HEK293 (cell line): ENCODE measurements around the gene GNGT1.

ENCODE experiments used
- CTCF ChIA-PET: fragments of 350-600 bp; formaldehyde crosslinking; extraction: SDS; loops from one replicate; lab custom pipeline; 2021; ENCODE audit warnings: antibody characterized with exemption; lab: Yijun Ruan, JAX
- POLR2A ChIA-PET: fragments of 300-600 bp; formaldehyde crosslinking; extraction: SDS; loops from one replicate; lab custom pipeline; 2020; ENCODE audit warnings: antibody characterized with exemption, inconsistent platforms; lab: Yijun Ruan, JAX
- H3K27ac ChIP-seq: fragments of 200-500 bp; sonication (Bioruptor generic); 2 replicates; pipeline ENCODE4 v1.5.1; 2014; ENCODE audit warnings: low read depth, low read length, control low read depth, inconsistent platforms; ENCODE audit errors: extremely low read depth
- H3K36me3 ChIP-seq, 2 experiments: fragments of 200-500 bp in 1 of 2; sonication (Bioruptor generic) in 1 of 2; 1 replicate in 1 of 2; 2 replicates in 1 of 2; pipeline ENCODE4 v1.5.1; 2014 to 2017; ENCODE audit warnings: inconsistent platforms in 2 of 2, low read length in 2 of 2; ENCODE audit not compliant: control insufficient read depth in 2 of 2, insufficient read depth in 1 of 2
- H3K4me1 ChIP-seq: fragments of 200-500 bp; sonication (Bioruptor generic); 2 replicates; pipeline ENCODE4 v1.5.1; 2014; ENCODE audit warnings: mild to moderate bottlenecking, low read length, inconsistent platforms; ENCODE audit not compliant: control insufficient read depth, insufficient read depth
- H3K4me3 ChIP-seq: 2 replicates; pipeline ENCODE4 v1.5.1; 2011; ENCODE audit warnings: low read depth, mild to moderate bottlenecking, control low read depth, low read length, moderate library complexity
- H3K9me3 ChIP-seq: fragments of 200-500 bp; sonication (Bioruptor generic); 2 replicates; pipeline ENCODE4 v1.5.1; 2014; ENCODE audit warnings: low read depth, low read length, inconsistent platforms; ENCODE audit not compliant: control insufficient read depth, insufficient read depth
- ATF2 ChIP-seq: fragments of 450-650 bp; formaldehyde crosslinking; IDR thresholded peaks from 2 replicates; pipeline ENCODE4 v1.5.1; 2016; ENCODE audit warnings: missing biosample characterization, missing genetic modification characterization, low read depth
- GFI1B ChIP-seq: fragments of 450-650 bp; formaldehyde crosslinking; IDR thresholded peaks from 2 replicates; pipeline ENCODE4 v1.5.1; 2016; ENCODE audit warnings: missing biosample characterization, missing genetic modification characterization
- GLIS2 ChIP-seq: fragments of 450-650 bp; formaldehyde crosslinking; IDR thresholded peaks from 2 replicates; pipeline ENCODE4 v1.5.1; 2016; ENCODE audit warnings: missing biosample characterization, missing genetic modification characterization
- KLF10 ChIP-seq: fragments of 450-650 bp; IDR thresholded peaks from 2 replicates; pipeline ENCODE4 v1.5.1; 2018; ENCODE audit warnings: missing biosample characterization, mild to moderate bottlenecking, missing genetic modification characterization
- KLF8 ChIP-seq: fragments of 450-650 bp; formaldehyde crosslinking; IDR thresholded peaks from 2 replicates; pipeline ENCODE4 v1.5.1; 2016; ENCODE audit warnings: missing biosample characterization, missing genetic modification characterization
- PATZ1 ChIP-seq: fragments of 450-650 bp; formaldehyde crosslinking; IDR thresholded peaks from 2 replicates; pipeline ENCODE4 v1.5.1; 2016; ENCODE audit warnings: missing biosample characterization, missing genetic modification characterization
- PBX3 ChIP-seq: sonication (generic); formaldehyde crosslinking; IDR thresholded peaks from 2 replicates; pipeline ENCODE4 v1.8.1; 2022; ENCODE audit warnings: mild to moderate bottlenecking, moderate library complexity, missing genetic modification reagents
- SALL2 ChIP-seq: fragments of 450-650 bp; formaldehyde crosslinking; IDR thresholded peaks from 2 replicates; pipeline ENCODE4 v1.5.0; 2017; ENCODE audit warnings: missing biosample characterization, mild to moderate bottlenecking, missing genetic modification characterization, borderline replicate concordance
- WT1 ChIP-seq: fragments of 450-650 bp; formaldehyde crosslinking; IDR thresholded peaks from 2 replicates; pipeline ENCODE4 v1.5.1; 2016; ENCODE audit warnings: missing biosample characterization, missing genetic modification characterization
- YY1 ChIP-seq: fragments of 450-650 bp; formaldehyde crosslinking; IDR thresholded peaks from 2 replicates; pipeline ENCODE4 v1.5.1; 2018; ENCODE audit warnings: missing biosample characterization, missing genetic modification characterization
- ZBTB49 ChIP-seq: fragments of 450-650 bp; formaldehyde crosslinking; IDR thresholded peaks from 2 replicates; pipeline ENCODE4 v1.5.1; 2016; ENCODE audit warnings: missing biosample characterization, missing genetic modification characterization, low read depth
- ZFP41 ChIP-seq: fragments of 450-650 bp; formaldehyde crosslinking; IDR thresholded peaks from 2 replicates; pipeline ENCODE4 v1.5.1; 2016; ENCODE audit warnings: missing biosample characterization, missing genetic modification characterization, borderline replicate concordance
- ZNF155 ChIP-seq: fragments of 450-650 bp; formaldehyde crosslinking; IDR thresholded peaks from 2 replicates; pipeline ENCODE4 v1.5.1; 2016; ENCODE audit warnings: missing biosample characterization, missing genetic modification characterization
- ZNF175 ChIP-seq: fragments of 450-650 bp; formaldehyde crosslinking; IDR thresholded peaks from 2 replicates; pipeline ENCODE4 v1.5.1; 2016; ENCODE audit warnings: missing biosample characterization, missing genetic modification characterization
- ZNF266 ChIP-seq: fragments of 450-650 bp; formaldehyde crosslinking; IDR thresholded peaks from 2 replicates; pipeline ENCODE4 v1.5.1; 2016; ENCODE audit warnings: missing biosample characterization, missing genetic modification characterization, low read depth
- ZNF324 ChIP-seq: fragments of 450-650 bp; formaldehyde crosslinking; IDR thresholded peaks from 2 replicates; pipeline ENCODE4 v1.5.1; 2016; ENCODE audit warnings: missing biosample characterization, missing genetic modification characterization
- ZNF37A ChIP-seq: fragments of 450-650 bp; IDR thresholded peaks from 2 replicates; pipeline ENCODE4 v1.5.1; 2018; ENCODE audit warnings: missing biosample characterization, missing genetic modification characterization
- ZNF398 ChIP-seq: fragments of 450-650 bp; formaldehyde crosslinking; IDR thresholded peaks from 2 replicates; pipeline ENCODE4 v1.5.1; 2017; ENCODE audit warnings: missing biosample characterization, missing genetic modification characterization
- ZNF433 ChIP-seq: fragments of 450-650 bp; formaldehyde crosslinking; IDR thresholded peaks from 2 replicates; pipeline ENCODE4 v1.5.1; 2016; ENCODE audit warnings: missing biosample characterization, missing genetic modification characterization, low read depth
- ZNF488 ChIP-seq: fragments of 450-650 bp; formaldehyde crosslinking; IDR thresholded peaks from 2 replicates; pipeline ENCODE4 v1.5.1; 2016; ENCODE audit warnings: missing biosample characterization, missing genetic modification characterization
- ZNF521 ChIP-seq: fragments of 450-650 bp; formaldehyde crosslinking; IDR thresholded peaks from 2 replicates; pipeline ENCODE4 v1.5.1; 2017; ENCODE audit warnings: missing biosample characterization, mild to moderate bottlenecking, missing genetic modification characterization
- ZNF530 ChIP-seq: fragments of 450-650 bp; formaldehyde crosslinking; IDR thresholded peaks from 2 replicates; pipeline ENCODE4 v1.5.1; 2016; ENCODE audit warnings: low read depth, missing biosample characterization, missing genetic modification characterization
- ZNF629 ChIP-seq: fragments of 450-650 bp; formaldehyde crosslinking; IDR thresholded peaks from 2 replicates; pipeline ENCODE4 v1.5.1; 2017; ENCODE audit warnings: missing biosample characterization, missing genetic modification characterization
- ZNF837 ChIP-seq: fragments of 450-650 bp; formaldehyde crosslinking; IDR thresholded peaks from 2 replicates; pipeline ENCODE4 v1.5.1; 2016; ENCODE audit warnings: missing biosample characterization, missing genetic modification characterization
- ZSCAN18 ChIP-seq: fragments of 450-650 bp; formaldehyde crosslinking; IDR thresholded peaks from 2 replicates; pipeline ENCODE4 v1.5.1; 2016; ENCODE audit warnings: missing biosample characterization, missing genetic modification characterization
- ZSCAN23 ChIP-seq: fragments of 450-650 bp; formaldehyde crosslinking; IDR thresholded peaks from 2 replicates; pipeline ENCODE4 v1.5.1; 2016; ENCODE audit warnings: missing biosample characterization, missing genetic modification characterization

The GNGT1 gene

GRCh38 chr7:93879356-93879755 lies 27.0 kb upstream of the GNGT1 start:
- Histone ChIP-seq H3K27ac (no peak overlapping the region), H3K36me3 (no peaks in the 10 kb centered on the region), H3K4me3 (no peak overlapping the region), H3K4me1 (no peaks in the 10 kb centered on the region), H3K9me3 (no peaks in the 10 kb centered on the region)
- ChIA-PET POLR2A (no interaction called here), CTCF (no interaction called here)
- no peak for TF ChIP-seq PBX3
- no peak for TF ChIP-seq ZSCAN23 (tag by site-specific recombination)
- no peak for TF ChIP-seq ZNF37A (tag by site-specific recombination)
- no peak for TF ChIP-seq ZNF324 (tag by site-specific recombination)
- no peak for TF ChIP-seq WT1
- TF ChIP-seq ZNF530, result no peak
- no peak for TF ChIP-seq GLIS2 (tag by site-specific recombination)
- TF ChIP-seq ZNF521 (tag by site-specific recombination), result no peak
- TF ChIP-seq ZNF398, result no peak
- no peak for TF ChIP-seq ZFP41 (tag by site-specific recombination)
- TF ChIP-seq PATZ1 (tag by site-specific recombination), result no peak
- no peak for TF ChIP-seq ZNF488 (tag by site-specific recombination)
- TF ChIP-seq ZNF155, result no peak
- no peak for TF ChIP-seq SALL2 (tag by site-specific recombination)

- Histone ChIP-seq H3K4me3 (no peak overlapping the region), H3K36me3 (no peaks in the 10 kb centered on the region), H3K4me1 (no peaks in the 10 kb centered on the region), H3K9me3 (no peaks in the 10 kb centered on the region), H3K27ac (no peak overlapping the region)
- CTCF ChIA-PET, result interaction anchor here (0.7 kb wide), 1 partner anchor 86 kb away, joined by 3 read pairs; no protein-coding TSS in a partner anchor
- POLR2A ChIA-PET, result no interaction called here
- TF ChIP-seq YY1 (tag by site-specific recombination) (no peak), ZNF175 (tag by site-specific recombination) (no peak), ZNF266 (tag by site-specific recombination) (no peak), ZSCAN18 (no peak), ZNF629 (tag by site-specific recombination) (no peak), ZNF433 (tag by site-specific recombination) (no peak), ZBTB49 (tag by site-specific recombination) (no peak), ATF2 (tag by site-specific recombination) (no peak), ZNF837 (tag by site-specific recombination) (no peak), ZNF155 (no peak), KLF10 (tag by site-specific recombination) (no peak), GFI1B (tag by site-specific recombination) (no peak), KLF8 (tag by site-specific recombination) (no peak)
These were observed 23.9 kb upstream of the GNGT1 start for GRCh38 chr7:93882468-93882867.
